ENCODE results near the gene AIPL1.

Gene AIPL1

GRCh38 chr17:6460531-6461161 is 25.7 kb upstream of the AIPL1 start:
- no peaks in the 10 kb centered on the region for H3K9me3 ChIP-seq
- H3K4me3 ChIP-seq, result no peak overlapping the region
- no peak for TF ChIP-seq CTCF (IDR thresholded peaks at IDR 0.05)
- intact Hi-C loops (cut with DNase I; ENCODE audit: low total_unique reads), result no loop called here
- no peak for DNase-seq
- H3K36me3 ChIP-seq, result peaks cover 0 to 3% (median 0%) of the 10 kb centered on the region in 3 donors
- peaks cover 0 to 11% of the 10 kb centered on the region in 2 donors for H3K27me3 ChIP-seq
- H3K27ac ChIP-seq, result no peak overlapping the region
- peaks cover 0 to 12% (median 5%) of the 10 kb centered on the region in 4 donors for H3K4me1 ChIP-seq

DNA sequence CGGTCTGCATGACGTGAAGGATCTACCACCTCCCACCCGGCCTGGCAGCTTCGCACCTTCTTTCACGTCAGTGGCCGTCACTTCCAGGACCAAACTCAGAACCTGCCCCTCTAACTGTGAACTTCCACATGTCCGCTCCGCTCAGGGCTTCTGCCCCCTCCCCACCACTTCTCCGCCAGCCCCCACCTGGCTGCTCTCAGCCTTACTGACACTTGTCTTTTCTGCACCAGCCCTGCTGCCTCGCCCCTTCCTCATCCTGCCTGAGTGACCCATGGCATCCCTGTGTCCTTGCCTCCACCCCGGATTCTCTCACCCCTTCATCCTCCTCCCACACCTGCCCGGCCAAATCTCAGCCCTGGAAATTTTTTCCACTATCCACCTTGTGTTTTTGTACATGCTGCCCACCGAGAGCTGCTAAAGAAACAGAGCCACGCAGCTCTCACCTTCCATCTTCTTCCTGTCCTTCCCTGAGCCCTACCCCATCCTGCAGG is 23.6 kb upstream of the AIPL1 start:
- DNase-seq, result no peak
- H3K27ac ChIP-seq, result no peak overlapping the region
- H3K27me3 ChIP-seq, result peaks cover 0 to 30% of the 10 kb centered on the region in 2 donors
- no peak overlapping the region for H3K4me3 ChIP-seq
- peaks cover 0 to 19% (median 12%) of the 10 kb centered on the region in 4 donors for H3K4me1 ChIP-seq
- TF ChIP-seq CTCF (IDR thresholded peaks at IDR 0.05), result no peak
- peaks cover 0 to 3% (median 0%) of the 10 kb centered on the region in 3 donors for H3K36me3 ChIP-seq
- H3K9me3 ChIP-seq, result no peaks in the 10 kb centered on the region
- intact Hi-C loops (cut with DNase I; ENCODE audit: low total_unique reads), result no loop called here

DNA sequence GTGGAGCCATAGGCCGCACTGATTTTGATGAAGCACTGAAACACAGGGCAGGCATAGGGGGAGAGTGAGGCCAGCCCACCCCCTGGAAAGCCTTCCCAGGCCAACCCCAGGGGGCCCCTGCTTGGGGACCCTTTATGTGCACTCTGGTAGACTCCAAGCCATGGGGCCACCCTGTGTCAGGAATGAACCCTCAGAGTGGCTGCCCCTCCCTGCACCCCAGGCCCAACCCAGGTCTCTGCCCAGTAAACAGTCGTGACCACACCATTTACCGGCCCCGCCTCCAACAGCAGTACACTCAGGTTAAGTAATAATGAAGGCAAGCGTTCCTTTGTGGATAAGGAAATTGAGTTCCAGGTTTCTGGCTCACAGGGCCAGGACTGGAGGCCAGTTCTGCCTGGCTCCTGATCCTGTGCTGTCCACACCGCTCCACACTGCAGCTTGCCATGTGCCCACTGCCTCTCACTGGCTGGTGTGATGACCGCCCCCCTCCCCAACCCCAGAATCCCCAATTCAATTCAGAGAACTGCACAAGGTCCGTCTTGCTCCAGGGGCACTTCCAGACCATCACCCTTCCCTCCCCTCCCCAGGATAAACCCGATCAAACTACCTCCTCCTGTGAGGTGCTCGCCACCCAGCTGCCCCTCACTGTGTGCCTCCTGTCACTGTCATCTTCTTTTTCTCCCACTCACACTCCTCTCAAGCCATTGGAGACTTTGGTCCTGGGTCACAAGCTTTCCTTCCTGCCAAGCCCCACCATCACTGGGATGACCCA is 23.0 kb upstream of the AIPL1 start:
- H3K9me3 ChIP-seq, result no peaks in the 10 kb centered on the region
- no peak for DNase-seq
- no peak overlapping the region for H3K27ac ChIP-seq
- H3K27me3 ChIP-seq, result peaks cover 0 to 31% of the 10 kb centered on the region in 2 donors
- H3K4me3 ChIP-seq, result no peak overlapping the region
- intact Hi-C loops (cut with DNase I; ENCODE audit: low total_unique reads), result no loop called here
- H3K36me3 ChIP-seq, result peaks cover 0 to 3% (median 0%) of the 10 kb centered on the region in 3 donors
- H3K4me1 ChIP-seq, result peaks cover 0 to 19% (median 12%) of the 10 kb centered on the region in 4 donors
- no peak for TF ChIP-seq CTCF (IDR thresholded peaks at IDR 0.05)

GRCh38 chr17:6456914-6457687 is 22.2 kb upstream of the AIPL1 start:
- intact Hi-C loops (cut with DNase I; ENCODE audit: low total_unique reads), result no loop called here
- H3K27ac ChIP-seq, result no peak overlapping the region
- H3K4me3 ChIP-seq, result no peak overlapping the region
- DNase-seq, result no peak
- H3K4me1 ChIP-seq, result peaks cover 0 to 19% (median 12%) of the 10 kb centered on the region in 4 donors
- no peak for TF ChIP-seq CTCF (IDR thresholded peaks at IDR 0.05)
- peaks cover 0 to 3% (median 0%) of the 10 kb centered on the region in 3 donors for H3K36me3 ChIP-seq
- peaks cover 0 to 31% of the 10 kb centered on the region in 2 donors for H3K27me3 ChIP-seq
- H3K9me3 ChIP-seq, result no peaks in the 10 kb centered on the region

DNA sequence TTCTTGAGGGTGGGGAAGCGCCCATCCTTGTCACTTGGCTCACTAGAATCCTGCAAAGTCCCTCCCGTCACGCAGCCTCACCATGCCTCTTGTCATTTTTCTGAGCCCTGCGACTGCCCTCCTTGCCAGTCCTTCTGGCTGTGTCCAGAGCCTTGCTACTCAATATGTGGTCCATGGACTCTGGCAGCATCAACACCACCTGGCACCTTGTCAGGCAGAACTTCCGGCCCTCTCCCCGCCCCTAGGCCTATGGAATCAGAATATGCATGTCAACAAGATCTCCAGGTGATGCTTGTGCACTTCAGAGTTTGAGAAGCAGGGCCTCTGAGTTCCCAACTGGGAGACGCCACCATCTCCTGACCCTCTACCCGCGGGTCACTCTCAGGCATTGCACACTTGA is 21.4 kb upstream of the AIPL1 start:
- H3K9me3 ChIP-seq, result no peaks in the 10 kb centered on the region
- no peak overlapping the region for H3K27ac ChIP-seq

More for the DNA sequence above, 21.4 kb upstream of the AIPL1 start:
- H3K27me3 ChIP-seq, result peaks cover 0 to 31% of the 10 kb centered on the region in 2 donors
- TF ChIP-seq CTCF (IDR thresholded peaks at IDR 0.05), result no peak
- intact Hi-C loops (cut with DNase I; ENCODE audit: low total_unique reads), result no loop called here
- peaks cover 0 to 19% (median 12%) of the 10 kb centered on the region in 4 donors for H3K4me1 ChIP-seq
- DNase-seq, result no peak
- H3K4me3 ChIP-seq, result no peak overlapping the region
- H3K36me3 ChIP-seq, result peaks cover 0 to 2% (median 0%) of the 10 kb centered on the region in 3 donors
